OCI-LY1 (cell line): ENCODE data around the gene ZC3H18.

ENCODE experiments used
- CTCF ChIP-seq: fragments of 200-600 bp; sonication (generic), shearing (Covaris generic); IDR thresholded peaks from 2 replicates; pipeline ENCODE4 v1.5.1; 2017; ENCODE audit warnings: mild to moderate bottlenecking, antibody characterized with exemption, low read length, moderate library complexity, mixed read lengths
- EZH2 ChIP-seq: fragments of 200-600 bp; sonication (generic), shearing (Covaris generic); IDR thresholded peaks from 2 replicates; pipeline ENCODE4 v1.8.0; 2017; ENCODE audit warnings: borderline replicate concordance, mixed run types, mild to moderate bottlenecking, antibody characterized with exemption, low read length, moderate library complexity, mixed read lengths

- TF ChIP-seq CTCF (no peak), EZH2 (no peak)
Observed at GRCh38 chr16:88535191-88535856, 34.9 kb upstream of the ZC3H18 start.
